HG02885 (cell line): Measurements from ENCODE around the gene SORBS1.

Experiments used
- ATAC-seq: cut with Tn5 transposase; IDR thresholded peaks from one replicate; pipeline ENCODE4 v1.9.1; 2021; ENCODE audit warnings: mild to moderate bottlenecking; ENCODE audit not compliant: unreplicated experiment, poor library complexity

The SORBS1 gene

GRCh38 chr10:95422233-95422632 lies 138.9 kb downstream of the SORBS1 start:
- no peak for ATAC-seq

GRCh38 chr10:95421782-95422181 lies 139.4 kb downstream of the SORBS1 start:
- no peak for ATAC-seq

DNA sequence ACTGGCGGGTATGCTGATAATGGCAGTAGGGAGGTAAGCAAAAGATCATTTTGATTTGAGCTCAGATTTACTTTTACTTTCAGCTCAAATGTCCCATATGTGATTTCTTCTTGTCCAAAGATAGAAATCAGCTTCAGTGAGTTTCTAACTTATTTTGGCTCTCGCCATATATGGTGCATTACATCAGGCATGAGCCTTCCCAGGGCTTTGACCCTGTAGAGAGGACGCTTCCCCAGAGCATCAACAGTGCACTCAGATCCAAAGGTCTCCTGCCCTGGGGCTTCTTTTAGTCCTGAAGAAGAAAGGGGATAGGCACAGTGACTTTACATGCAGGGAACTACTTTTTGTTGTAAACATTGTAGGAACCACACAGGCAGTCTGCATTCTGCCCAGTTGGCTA lies 141.8 kb downstream of the SORBS1 start:
- ATAC-seq = no peak

GRCh38 chr10:95416973-95417372 lies 144.2 kb downstream of the SORBS1 start:
- no peak for ATAC-seq

GRCh38 chr10:95416270-95416669 lies 144.9 kb downstream of the SORBS1 start:
- ATAC-seq = no peak

GRCh38 chr10:95415621-95416031 lies 145.5 kb downstream of the SORBS1 start:
- no peak for ATAC-seq

DNA sequence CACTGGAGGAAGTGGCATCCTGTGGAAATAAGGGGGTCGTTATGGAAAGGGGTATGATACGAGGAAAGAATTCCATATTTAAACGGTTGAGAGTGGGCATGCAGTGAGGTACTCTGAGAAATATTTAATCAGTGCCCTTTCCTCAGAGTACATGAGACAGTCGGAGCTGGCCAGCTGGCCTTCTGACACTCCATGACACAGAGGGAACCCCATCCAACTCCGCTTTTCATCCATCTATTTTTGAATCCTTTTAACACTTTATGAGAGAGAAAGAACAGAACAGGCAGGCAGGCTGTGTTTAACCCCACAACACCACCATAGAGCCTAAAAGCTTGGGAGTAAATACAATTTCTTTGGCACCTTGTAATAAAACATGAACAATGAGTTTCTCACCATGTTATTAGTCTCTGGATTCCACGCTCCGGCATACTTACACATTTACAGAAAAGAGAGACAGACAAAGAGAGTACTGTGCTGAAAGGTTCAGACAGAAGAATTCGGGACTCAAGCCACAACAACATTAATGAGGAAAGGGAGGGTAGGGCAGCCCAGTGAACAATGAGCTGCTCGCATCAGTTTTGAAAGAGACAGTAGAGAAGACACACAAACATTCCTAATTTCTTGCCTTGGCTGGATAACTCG lies 146.2 kb downstream of the SORBS1 start:
- no peak for ATAC-seq

- no peak for ATAC-seq
These were observed 146.9 kb downstream of the SORBS1 start for GRCh38 chr10:95414016-95414830.

GRCh38 chr10:95413588-95413987 lies 147.6 kb downstream of the SORBS1 start:
- no peak for ATAC-seq

- ATAC-seq = no peak
These were observed 149.5 kb downstream of the SORBS1 start for GRCh38 chr10:95411635-95412034.

- ATAC-seq = no peak
These were observed 151.9 kb downstream of the SORBS1 start for GRCh38 chr10:95408983-95409873.

GRCh38 chr10:95408148-95408960 lies 152.8 kb downstream of the SORBS1 start:
- ATAC-seq = no peak

- ATAC-seq = no peak
These were observed 153.6 kb downstream of the SORBS1 start for GRCh38 chr10:95407546-95407945.

DNA sequence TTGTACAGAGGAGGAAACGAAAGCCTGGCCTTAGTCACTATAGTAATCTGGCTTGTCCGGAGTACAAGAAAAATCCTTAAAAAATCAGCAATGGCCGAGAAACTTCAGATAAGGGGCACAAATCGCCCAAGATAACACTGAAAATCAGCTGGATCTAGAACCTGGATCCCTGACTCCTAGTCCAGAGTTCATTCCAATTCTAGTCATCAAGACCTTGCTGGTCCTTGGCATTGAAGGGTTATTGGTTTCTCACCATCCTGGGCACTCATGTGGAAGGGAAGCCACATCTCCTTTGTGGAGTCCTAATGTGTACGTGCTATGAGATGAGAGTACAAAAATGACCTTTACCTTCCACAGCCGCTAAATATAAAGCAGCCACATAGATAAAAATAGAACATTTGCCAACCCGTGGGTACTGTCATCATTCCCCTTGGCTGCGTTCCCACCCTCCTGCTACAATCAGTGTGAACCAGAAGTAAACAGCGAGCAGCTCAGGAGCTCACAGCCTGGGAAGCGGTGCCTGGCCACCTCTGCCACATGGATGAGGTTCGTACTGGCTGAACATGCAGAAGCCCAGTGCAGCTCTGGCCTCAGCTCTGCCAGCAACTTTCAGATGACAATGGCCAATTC lies 154.4 kb downstream of the SORBS1 start:
- ATAC-seq = no peak

- ATAC-seq = no peak
These were observed 155.5 kb downstream of the SORBS1 start for GRCh38 chr10:95405655-95406054.

GRCh38 chr10:95404864-95405263 lies 156.3 kb downstream of the SORBS1 start:
- ATAC-seq = no peak

DNA sequence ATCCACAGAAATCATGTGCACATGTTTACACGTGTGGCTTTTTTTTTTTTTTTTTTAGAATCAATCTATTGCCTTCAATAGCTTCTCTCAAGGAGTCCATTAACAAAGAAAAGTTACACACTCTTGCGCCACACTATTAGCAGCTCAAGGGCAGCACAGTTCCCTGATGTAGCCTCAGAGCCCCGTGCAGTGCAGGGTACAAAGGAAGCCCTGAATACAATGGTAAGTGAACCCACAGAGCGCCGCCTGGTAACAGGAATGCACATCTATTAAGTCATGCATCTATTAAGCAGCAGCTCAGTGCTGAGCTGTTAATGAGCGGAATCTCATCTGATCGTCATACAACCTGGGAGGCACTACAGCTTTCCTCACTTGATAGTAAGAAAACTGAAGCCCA lies 156.7 kb downstream of the SORBS1 start:
- ATAC-seq = no peak

- ATAC-seq = no peak
These were observed 157.3 kb downstream of the SORBS1 start for GRCh38 chr10:95403700-95404461.
